ENCODE results near the gene INSIG1.

GRCh38 chr7:155353256-155353897 is 55.7 kb downstream of the INSIG1 start:
- TF ChIP-seq, protein P1, sequence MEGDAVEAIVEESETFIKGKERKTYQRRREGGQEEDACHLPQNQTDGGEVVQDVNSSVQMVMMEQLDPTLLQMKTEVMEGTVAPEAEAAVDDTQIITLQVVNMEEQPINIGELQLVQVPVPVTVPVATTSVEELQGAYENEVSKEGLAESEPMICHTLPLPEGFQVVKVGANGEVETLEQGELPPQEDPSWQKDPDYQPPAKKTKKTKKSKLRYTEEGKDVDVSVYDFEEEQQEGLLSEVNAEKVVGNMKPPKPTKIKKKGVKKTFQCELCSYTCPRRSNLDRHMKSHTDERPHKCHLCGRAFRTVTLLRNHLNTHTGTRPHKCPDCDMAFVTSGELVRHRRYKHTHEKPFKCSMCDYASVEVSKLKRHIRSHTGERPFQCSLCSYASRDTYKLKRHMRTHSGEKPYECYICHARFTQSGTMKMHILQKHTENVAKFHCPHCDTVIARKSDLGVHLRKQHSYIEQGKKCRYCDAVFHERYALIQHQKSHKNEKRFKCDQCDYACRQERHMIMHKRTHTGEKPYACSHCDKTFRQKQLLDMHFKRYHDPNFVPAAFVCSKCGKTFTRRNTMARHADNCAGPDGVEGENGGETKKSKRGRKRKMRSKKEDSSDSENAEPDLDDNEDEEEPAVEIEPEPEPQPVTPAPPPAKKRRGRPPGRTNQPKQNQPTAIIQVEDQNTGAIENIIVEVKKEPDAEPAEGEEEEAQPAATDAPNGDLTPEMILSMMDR (IDR thresholded peaks at IDR 0.05; ENCODE audit: low read length), result no peak
- no peak for TF ChIP-seq EZH2 (IDR thresholded peaks at IDR 0.05; ENCODE audit: borderline replicate concordance, low read length)
